Measurements from ENCODE around the gene NDRG2.

NDRG2 gene

DNA sequence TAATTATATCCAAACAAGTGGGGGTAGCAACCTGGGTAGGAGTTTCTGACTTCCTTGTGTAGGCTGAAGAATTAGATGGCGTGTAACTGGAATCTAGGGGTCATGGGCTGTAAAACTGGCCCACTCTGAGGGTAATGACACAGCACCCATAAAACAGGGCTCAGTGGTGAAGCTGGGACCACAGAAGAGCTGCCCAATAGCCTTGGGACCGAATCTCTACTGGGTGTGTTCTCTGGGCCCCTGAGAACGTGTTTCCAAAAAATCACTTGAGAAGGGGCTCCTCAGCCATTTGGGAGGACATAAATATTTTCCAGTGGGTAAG is 36.4 kb upstream of the NDRG2 start:
- Histone ChIP-seq H3K27me3 (ENCODE audit: insufficient read depth, low read length) (no peaks in the 10 kb centered on the region), H2AFZ (ENCODE audit: low read depth, low read length) (no peak overlapping the region), H3K4me3 (ENCODE audit: low read length) (no peak overlapping the region), H3K9me3 (ENCODE audit: low read length) (no peaks in the 10 kb centered on the region), H3K4me1 (ENCODE audit: insufficient read depth, low read length) (peaks cover 9% of the 10 kb centered on the region), H3K36me3 (ENCODE audit: insufficient read depth, low read length) (no peaks in the 10 kb centered on the region)

DNA sequence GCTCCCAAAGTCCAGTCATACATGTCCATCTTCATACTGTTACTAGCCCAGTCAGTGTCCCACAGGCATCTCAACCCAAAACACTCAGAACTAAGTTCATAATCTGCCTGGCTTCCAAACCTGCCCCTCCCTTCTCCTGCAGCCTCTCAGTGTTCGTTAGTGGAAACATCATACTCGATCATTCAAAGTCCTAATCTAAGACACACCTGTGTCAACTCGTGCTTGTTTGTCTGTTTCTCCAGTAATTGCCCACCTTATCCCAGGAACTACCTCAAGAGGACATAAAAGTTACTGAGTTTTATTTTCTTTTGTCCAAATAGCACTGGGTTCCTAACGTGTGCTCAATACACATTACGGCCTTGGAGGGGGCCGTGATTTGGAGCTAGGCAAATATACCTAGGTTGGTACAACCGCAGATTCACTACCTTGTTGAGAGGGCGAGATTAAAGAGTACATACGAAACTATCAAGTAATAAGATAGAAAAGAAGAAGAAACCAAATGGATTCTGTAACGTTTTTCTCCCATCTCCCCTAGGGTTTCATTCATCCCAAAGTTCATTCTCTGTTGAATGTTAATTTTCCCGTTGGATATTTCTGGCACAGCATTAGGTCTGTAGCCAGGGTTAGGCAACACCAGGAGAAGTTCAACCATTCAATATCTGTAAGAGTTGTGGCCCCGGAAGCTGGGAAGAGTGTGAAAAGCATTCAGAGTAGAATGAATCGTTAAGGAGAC is 35.9 kb upstream of the NDRG2 start:
- Histone ChIP-seq H3K27me3 (ENCODE audit: insufficient read depth, low read length) (no peaks in the 10 kb centered on the region), H3K9me3 (ENCODE audit: low read length) (no peaks in the 10 kb centered on the region), H3K36me3 (ENCODE audit: insufficient read depth, low read length) (no peaks in the 10 kb centered on the region), H3K4me1 (ENCODE audit: insufficient read depth, low read length) (peaks cover 9% of the 10 kb centered on the region), H2AFZ (ENCODE audit: low read depth, low read length) (no peak overlapping the region), H3K4me3 (ENCODE audit: low read length) (no peak overlapping the region)

DNA sequence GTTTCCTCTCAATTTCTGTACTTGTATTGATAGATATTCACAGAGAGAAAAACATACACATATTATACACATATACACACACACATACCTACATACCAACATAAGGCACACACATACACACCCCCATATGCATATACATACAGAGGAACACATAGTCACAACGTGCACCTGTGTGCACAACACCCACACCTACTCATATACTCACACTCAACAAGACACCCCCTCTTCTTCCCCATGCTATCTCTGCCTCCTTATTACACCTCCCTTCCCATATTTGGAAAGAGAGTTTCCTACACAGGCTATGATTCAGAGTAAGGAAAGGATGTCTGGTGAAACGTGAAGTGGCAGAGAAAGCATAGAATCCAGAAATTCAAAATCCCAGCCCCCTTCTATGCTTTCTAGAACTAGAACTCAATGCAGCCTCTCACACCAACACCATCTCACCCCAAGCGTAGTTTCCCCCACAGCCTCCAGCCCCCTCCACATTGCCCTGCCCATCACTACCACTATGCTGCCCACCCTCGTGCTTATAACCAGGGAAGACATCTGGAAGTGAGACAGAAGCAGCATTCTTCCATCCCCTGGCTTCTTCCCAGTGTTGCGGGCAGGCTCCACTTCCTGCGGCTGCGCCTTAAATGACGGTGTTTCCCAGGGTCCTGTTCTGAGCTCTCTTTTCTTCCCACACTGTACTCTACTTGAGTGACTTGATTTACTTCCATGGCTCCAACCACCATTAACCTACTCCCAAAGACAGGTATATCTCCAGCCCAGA is 35.2 kb upstream of the NDRG2 start:
- H2AFZ ChIP-seq (ENCODE audit: low read depth, low read length): no peak overlapping the region
- no peaks in the 10 kb centered on the region for H3K36me3 ChIP-seq (ENCODE audit: insufficient read depth, low read length)
- H3K4me1 ChIP-seq (ENCODE audit: insufficient read depth, low read length): peaks cover 9% of the 10 kb centered on the region
- H3K27me3 ChIP-seq (ENCODE audit: insufficient read depth, low read length): no peaks in the 10 kb centered on the region
- no peak overlapping the region for H3K4me3 ChIP-seq (ENCODE audit: low read length)
- no peaks in the 10 kb centered on the region for H3K9me3 ChIP-seq (ENCODE audit: low read length)

DNA sequence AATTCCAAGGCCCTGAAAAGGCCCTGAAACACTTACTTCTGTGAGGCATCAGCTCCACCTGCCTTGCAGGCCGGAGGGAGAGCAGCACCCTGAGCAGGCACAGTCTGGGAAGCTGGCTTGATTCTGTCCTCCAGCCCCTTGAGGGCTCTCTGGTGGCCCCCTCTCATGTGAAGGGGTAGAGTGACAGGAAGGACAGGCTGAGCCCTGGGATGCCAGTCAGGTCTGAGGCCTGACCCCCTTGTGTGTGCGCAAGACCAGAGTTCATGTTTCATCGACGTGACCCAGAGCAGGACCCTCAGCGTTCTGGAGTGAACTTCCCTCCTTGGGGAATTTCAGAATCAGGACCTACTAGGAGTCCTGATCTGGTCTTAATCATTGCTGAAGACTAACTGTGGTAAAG is 34.0 kb upstream of the NDRG2 start:
- Histone ChIP-seq H3K9me3 (ENCODE audit: low read length) (no peaks in the 10 kb centered on the region), H2AFZ (ENCODE audit: low read depth, low read length) (no peak overlapping the region), H3K27me3 (ENCODE audit: insufficient read depth, low read length) (no peaks in the 10 kb centered on the region), H3K4me3 (ENCODE audit: low read length) (no peak overlapping the region), H3K36me3 (ENCODE audit: insufficient read depth, low read length) (no peaks in the 10 kb centered on the region), H3K4me1 (ENCODE audit: insufficient read depth, low read length) (peaks cover 8% of the 10 kb centered on the region)

DNA sequence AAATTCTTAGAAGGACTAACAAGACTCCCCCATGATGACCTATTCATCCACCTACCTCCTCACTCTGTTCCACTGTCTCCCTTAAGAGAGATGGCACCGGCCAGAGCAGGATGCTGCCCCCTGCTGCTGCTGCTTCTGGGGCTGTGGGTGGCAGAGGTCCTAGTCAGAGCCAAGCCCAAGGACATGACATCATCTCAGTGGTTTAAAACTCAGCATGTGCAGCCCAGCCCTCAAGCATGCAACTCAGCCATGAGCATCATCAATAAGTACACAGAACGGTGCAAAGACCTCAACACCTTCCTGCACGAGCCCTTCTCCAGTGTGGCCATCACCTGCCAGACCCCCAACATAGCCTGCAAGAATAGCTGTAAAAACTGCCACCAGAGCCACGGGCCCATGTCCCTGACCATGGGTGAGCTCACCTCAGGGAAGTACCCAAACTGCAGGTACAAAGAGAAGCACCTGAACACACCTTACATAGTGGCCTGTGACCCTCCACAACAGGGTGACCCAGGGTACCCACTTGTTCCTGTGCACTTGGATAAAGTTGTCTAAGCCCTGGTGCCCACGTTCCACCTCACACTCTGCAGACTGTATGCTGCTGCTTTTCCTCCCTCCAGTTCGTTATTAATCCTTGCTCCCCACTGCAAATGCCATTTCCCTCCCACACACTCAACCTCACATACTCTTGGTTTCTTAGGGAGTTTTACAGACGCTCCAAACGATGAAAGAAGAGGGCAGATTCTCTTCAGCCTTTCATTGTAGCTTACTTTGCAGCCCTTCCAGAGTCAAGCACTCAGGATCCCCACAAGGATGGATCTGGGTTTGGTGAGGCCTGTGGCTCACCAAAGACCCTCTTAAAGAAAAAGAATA is 33.2 kb upstream of the NDRG2 start, which contains the start of gene RNASE8:
Gene RNASE8 (plus strand): TSS at position 20 of the 873 bp plus-strand sequence. CDS start 71 bp downstream, at position 91.
- H3K4me1 ChIP-seq (ENCODE audit: insufficient read depth, low read length): no peaks in the 10 kb centered on the region
- no peak within 1 kb of the TSS for H2AFZ ChIP-seq (ENCODE audit: low read depth, low read length)
- H3K27me3 ChIP-seq (ENCODE audit: insufficient read depth, low read length): no peaks in the 10 kb centered on the region
- H3K36me3 ChIP-seq (ENCODE audit: insufficient read depth, low read length): no peaks in the 10 kb centered on the region
- H3K4me3 ChIP-seq (ENCODE audit: low read length): no peak within 1 kb of the TSS
- H3K9me3 ChIP-seq (ENCODE audit: low read length): no peaks in the 10 kb centered on the region

DNA sequence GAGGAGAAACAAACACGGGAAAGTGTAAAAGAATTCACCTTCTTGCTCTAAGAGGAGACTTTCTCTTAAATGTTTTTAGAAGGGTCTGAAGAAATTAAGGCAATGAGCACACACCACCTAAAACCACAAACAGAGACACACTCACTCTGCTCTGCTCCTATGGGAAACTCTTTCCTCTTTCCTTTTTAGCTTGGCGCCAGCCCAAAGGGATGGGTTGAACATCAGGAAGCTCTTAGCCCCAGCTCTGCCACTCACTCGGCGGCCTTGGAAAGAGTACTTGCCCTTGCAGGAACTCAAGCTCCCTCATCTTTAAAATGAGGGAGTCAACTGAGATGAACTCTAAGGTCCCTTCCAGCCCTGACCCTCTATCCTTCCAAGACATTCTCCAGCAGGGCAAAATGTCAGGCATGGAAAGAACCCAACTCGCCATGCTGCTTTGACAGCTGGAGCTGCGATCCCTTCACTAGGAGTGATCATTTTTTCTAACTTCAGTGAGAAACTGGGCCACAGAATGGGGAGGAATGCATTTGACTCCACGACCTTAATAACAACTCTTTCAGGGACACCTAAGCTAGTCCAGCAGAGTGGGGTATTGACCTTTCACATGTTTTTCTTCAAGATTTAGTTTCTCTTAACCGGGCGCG is 31.8 kb upstream of the NDRG2 start:
- Histone ChIP-seq H3K4me1 (ENCODE audit: insufficient read depth, low read length) (no peaks in the 10 kb centered on the region), H3K4me3 (ENCODE audit: low read length) (no peak overlapping the region), H3K27me3 (ENCODE audit: insufficient read depth, low read length) (no peaks in the 10 kb centered on the region), H3K9me3 (ENCODE audit: low read length) (no peaks in the 10 kb centered on the region), H2AFZ (ENCODE audit: low read depth, low read length) (no peak overlapping the region), H3K36me3 (ENCODE audit: insufficient read depth, low read length) (no peaks in the 10 kb centered on the region)

DNA sequence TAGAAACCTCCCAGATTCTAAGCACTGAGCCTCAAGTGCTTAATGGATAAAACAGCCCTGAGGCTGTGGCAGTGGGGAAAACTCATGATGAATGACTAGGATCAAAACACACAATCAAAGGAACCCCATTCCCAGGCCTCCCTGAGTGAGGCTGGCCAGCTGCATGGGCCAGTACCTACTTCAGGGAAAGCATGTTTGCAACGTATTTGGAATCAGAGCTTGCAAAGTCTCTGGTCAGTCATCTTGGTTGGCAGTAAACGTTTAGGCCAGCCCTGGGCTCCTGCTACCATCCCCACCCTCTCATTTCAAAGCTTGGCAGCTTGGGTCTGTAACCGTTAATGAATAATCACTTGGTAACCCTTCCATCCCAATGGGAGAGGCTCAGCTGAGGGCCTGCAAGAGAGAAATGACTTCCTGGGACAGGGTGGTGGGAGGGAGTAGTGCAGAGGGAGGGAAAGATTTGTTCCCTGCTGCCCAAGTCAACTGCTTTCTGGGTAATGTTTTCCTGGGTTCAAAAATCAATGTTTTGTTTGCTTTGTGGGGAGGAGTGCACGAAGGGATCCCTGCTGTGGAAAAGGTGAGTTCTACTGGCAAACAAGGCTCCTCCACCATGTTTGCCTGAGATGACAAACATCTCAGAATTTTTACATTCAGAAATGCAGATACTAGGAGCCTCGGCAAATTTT is 30.7 kb upstream of the NDRG2 start:
- H3K36me3 ChIP-seq (ENCODE audit: insufficient read depth, low read length): no peaks in the 10 kb centered on the region
- H3K4me1 ChIP-seq (ENCODE audit: insufficient read depth, low read length): no peaks in the 10 kb centered on the region
- H2AFZ ChIP-seq (ENCODE audit: low read depth, low read length): no peak overlapping the region
- H3K27me3 ChIP-seq (ENCODE audit: insufficient read depth, low read length): no peaks in the 10 kb centered on the region
- no peaks in the 10 kb centered on the region for H3K9me3 ChIP-seq (ENCODE audit: low read length)
- no peak overlapping the region for H3K4me3 ChIP-seq (ENCODE audit: low read length)

DNA sequence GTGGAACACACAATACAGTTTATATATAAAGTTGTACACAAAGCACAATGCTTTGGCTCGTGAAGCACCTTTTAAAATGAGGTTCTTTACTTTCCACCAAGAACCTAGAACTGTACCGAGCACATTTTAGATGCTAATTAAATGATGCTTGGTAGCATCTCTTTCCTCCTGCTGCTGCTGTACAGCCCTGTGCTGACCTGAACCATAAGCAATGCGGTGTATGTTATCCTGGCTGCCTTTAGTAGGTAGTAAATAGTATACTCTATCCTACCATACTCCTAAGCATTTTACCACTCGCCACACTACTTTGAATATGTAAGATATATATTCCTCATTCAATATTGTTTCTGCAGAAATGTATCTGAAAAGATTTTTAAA is 29.9 kb upstream of the NDRG2 start:
- Histone ChIP-seq H3K4me1 (ENCODE audit: insufficient read depth, low read length) (no peaks in the 10 kb centered on the region), H3K9me3 (ENCODE audit: low read length) (no peaks in the 10 kb centered on the region), H3K4me3 (ENCODE audit: low read length) (no peak overlapping the region), H2AFZ (ENCODE audit: low read depth, low read length) (no peak overlapping the region), H3K27me3 (ENCODE audit: insufficient read depth, low read length) (no peaks in the 10 kb centered on the region), H3K36me3 (ENCODE audit: insufficient read depth, low read length) (no peaks in the 10 kb centered on the region)

DNA sequence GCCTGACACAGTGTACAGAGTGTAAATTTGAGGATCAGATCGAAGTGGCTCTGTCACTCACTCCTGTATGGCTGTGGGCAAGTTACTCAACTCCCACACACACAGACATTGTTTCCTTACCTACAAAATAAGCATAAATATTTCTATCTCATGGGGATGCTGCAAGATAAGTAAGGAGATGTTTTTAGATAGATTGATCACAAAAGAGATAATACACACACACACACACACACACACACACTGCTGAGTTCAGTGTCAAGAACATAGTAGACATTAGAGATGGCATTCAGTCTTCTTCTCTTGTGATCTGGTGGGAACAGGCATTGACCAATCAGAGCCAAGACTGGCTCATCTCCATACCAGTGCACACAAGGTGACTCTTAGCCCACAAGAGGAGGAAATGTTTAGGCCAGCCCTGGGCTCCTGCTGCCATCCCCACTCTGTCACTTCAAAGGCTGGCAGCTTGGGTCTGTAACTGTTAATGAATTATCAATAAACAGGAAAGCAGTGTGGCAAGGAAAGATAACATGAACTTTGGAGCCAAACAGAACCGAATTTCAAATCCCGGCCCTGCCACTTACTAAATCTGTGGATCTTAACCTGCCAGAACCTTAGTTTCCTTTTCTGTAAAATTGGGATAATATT is 29.4 kb upstream of the NDRG2 start:
- Histone ChIP-seq H2AFZ (ENCODE audit: low read depth, low read length) (no peak overlapping the region), H3K27me3 (ENCODE audit: insufficient read depth, low read length) (no peaks in the 10 kb centered on the region), H3K4me3 (ENCODE audit: low read length) (no peak overlapping the region), H3K36me3 (ENCODE audit: insufficient read depth, low read length) (no peaks in the 10 kb centered on the region), H3K9me3 (ENCODE audit: low read length) (no peaks in the 10 kb centered on the region), H3K4me1 (ENCODE audit: insufficient read depth, low read length) (no peaks in the 10 kb centered on the region)

DNA sequence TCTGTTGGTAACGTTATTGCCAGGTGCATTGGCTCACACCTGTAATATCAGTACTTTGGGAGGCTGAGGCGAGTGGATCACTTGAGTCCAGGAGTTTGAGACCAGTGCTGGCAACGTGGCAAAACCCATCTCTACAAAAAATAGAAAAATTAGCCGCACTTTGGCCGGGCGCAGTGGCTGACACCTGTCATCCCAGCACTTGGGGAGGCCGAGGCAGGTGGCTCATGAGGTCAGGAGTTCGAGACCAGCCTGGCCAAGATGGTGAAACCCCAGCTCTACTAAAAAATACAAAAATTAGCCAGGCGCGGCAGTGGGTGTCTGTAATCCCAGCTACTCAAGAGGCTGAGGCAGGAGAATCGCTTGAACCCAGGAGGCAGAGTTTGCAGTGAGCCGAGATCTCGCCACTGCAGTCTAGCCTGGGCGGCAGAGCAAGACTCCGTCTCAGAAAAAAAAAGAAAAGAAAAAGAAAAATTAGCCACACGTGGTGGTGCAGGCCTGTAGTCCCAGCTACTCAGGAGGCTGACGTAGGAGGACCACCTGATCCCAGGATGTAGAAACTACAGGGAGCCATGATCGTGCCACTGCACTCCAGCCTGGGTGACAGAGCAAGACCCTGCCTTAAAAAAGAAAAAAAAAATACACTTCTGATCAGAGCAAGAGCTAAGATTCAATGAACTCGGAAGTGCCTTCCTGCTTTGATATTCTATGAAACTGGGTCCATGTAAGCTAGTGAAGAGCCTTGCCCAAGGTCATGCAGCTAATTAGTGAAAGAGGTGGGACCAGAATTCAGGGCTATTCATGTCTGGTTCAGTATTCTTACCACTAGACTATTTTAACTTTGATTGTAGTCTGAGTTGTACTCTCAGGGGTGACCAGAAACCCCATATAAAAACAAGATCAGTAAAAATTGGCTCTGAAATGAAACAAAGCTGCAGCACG is 28.6 kb upstream of the NDRG2 start:
- peaks cover 3% of the 10 kb centered on the region for H3K4me1 ChIP-seq (ENCODE audit: insufficient read depth, low read length)
- no peaks in the 10 kb centered on the region for H3K36me3 ChIP-seq (ENCODE audit: insufficient read depth, low read length)
- H2AFZ ChIP-seq (ENCODE audit: low read depth, low read length): no peak overlapping the region
- no peaks in the 10 kb centered on the region for H3K27me3 ChIP-seq (ENCODE audit: insufficient read depth, low read length)
- no peaks in the 10 kb centered on the region for H3K9me3 ChIP-seq (ENCODE audit: low read length)
- H3K4me3 ChIP-seq (ENCODE audit: low read length): no peak overlapping the region

DNA sequence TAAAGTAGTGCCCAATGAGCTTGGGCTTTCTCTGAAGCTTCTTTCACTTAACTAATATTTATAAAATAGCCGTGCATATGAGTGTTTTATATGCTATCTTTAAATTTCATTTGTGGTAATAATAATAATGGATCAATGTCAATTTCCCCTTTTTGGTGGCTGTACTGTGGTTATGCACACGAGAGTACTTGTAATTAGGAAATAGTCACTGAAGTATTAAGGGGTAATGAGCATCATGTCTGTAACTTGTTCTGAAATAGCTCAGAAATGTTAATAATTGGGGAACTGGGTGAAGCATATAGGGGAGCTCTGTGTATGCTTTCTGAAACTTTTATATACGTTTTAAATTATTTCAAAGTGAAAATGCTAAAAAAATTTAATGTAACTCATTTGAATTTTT is 25.7 kb upstream of the NDRG2 start:
- no peaks in the 10 kb centered on the region for H3K9me3 ChIP-seq (ENCODE audit: low read length)
- peaks cover 3% of the 10 kb centered on the region for H3K4me1 ChIP-seq (ENCODE audit: insufficient read depth, low read length)
- H3K4me3 ChIP-seq (ENCODE audit: low read length): no peak overlapping the region
- no peaks in the 10 kb centered on the region for H3K36me3 ChIP-seq (ENCODE audit: insufficient read depth, low read length)
- peaks cover 3% of the 10 kb centered on the region for H3K27me3 ChIP-seq (ENCODE audit: insufficient read depth, low read length)
- H2AFZ ChIP-seq (ENCODE audit: low read depth, low read length): no peak overlapping the region

Measured in neuron (in vitro differentiated cells).